Measurements from ENCODE around the gene ATP5PB. TPM values are rescaled to one million over a fixed set of nuclear protein-coding genes. Genes with fewer than 3 reads are reported as not detected.

The ATP5PB gene
- total and polyA plus RNA-seq, 8 donors: 21.6 to 373 (median 200) TPM

DNA sequence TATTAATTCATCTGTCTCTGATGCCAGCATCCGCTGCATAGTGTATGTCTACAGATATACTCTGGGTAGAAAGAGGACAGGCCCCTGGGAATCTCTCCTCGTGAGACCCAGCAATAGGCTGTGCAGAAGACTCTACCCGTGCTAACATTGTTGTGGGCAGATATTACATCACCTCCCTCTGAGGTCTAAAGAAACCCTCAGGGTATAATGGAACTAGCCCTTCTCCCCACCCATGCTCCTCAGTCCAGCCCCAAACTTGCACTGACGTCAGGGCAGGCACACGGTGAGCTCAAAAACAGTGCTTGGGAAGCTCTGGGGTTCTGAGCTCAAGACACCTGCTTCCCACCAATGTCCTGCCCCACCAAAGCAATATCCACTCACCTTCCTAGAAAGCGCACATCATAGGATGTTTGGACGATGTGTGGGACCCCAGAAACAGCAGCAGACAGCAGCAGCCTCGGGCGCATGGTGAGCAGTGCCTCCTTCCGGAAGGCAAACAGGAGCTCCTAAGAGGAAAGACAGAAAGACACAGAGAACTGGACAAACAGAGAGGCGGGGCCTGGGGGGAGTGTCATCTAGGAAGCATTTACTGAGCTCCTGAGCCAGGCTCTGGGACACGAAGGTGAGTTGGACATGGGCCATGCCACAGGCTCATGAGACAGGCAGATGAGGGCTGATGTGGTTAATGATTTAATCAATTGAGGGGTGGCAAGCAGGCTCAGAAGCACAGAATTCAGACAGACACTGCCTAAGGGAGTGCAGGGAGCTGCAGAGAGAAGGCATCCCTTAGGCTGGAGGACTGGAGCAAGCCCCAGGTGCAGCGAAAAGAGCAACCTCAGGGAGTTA, 26.5 kb upstream of the ATP5PB start:
- Histone ChIP-seq H3K4me1 (peaks cover 3 to 21% (median 14%) of the 10 kb centered on the region in 4 donors), H3K9me3 (no peaks in the 10 kb centered on the region), H3K36me3 (peaks cover 0 to 10% (median 0%) of the 10 kb centered on the region in 4 donors), H3K27ac (no peak overlapping the region), H3K27me3 (peaks cover 0 to 4% (median 0%) of the 10 kb centered on the region in 3 donors), H3K4me3 (no peak overlapping the region)
- TF ChIP-seq, protein P1, sequence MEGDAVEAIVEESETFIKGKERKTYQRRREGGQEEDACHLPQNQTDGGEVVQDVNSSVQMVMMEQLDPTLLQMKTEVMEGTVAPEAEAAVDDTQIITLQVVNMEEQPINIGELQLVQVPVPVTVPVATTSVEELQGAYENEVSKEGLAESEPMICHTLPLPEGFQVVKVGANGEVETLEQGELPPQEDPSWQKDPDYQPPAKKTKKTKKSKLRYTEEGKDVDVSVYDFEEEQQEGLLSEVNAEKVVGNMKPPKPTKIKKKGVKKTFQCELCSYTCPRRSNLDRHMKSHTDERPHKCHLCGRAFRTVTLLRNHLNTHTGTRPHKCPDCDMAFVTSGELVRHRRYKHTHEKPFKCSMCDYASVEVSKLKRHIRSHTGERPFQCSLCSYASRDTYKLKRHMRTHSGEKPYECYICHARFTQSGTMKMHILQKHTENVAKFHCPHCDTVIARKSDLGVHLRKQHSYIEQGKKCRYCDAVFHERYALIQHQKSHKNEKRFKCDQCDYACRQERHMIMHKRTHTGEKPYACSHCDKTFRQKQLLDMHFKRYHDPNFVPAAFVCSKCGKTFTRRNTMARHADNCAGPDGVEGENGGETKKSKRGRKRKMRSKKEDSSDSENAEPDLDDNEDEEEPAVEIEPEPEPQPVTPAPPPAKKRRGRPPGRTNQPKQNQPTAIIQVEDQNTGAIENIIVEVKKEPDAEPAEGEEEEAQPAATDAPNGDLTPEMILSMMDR (IDR thresholded peaks at IDR 0.05): no peak
- TF ChIP-seq POLR2AphosphoS5 (IDR thresholded peaks at IDR 0.05) (no peak), EP300 (IDR thresholded peaks at IDR 0.05) (no peak), POLR2A (IDR thresholded peaks at IDR 0.05) (no peak)
- WGBS, 5 donors: 52 to 71% (median 68%) methylated on average over 13 of the region's 13 CpGs
- peak; percentile 62 to 64 for DNase-seq
- intact Hi-C loops (cut with DNase I; ENCODE audit: low total_unique reads): no loop called here

DNA sequence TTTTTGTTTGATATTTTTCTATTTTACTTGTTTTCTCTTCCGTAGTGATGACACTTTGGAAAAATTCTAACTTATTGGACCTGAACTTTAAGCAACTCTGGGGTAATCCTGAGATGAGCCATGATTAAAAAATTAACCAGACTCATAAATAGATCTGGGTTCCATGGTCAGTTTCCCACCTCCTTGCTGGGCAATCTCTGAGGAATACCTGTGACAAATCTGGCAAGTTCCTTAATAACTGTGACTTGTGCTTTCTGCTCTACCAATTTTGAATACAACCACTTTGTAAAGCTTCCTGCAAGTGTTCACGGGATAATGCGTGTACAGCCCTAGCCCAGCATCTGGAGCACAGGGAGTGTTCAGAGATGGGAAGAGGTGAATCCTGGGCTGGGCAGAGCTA, 25.0 kb upstream of the ATP5PB start:
- intact Hi-C loops (cut with DNase I; ENCODE audit: low total_unique reads): no loop called here

DNA sequence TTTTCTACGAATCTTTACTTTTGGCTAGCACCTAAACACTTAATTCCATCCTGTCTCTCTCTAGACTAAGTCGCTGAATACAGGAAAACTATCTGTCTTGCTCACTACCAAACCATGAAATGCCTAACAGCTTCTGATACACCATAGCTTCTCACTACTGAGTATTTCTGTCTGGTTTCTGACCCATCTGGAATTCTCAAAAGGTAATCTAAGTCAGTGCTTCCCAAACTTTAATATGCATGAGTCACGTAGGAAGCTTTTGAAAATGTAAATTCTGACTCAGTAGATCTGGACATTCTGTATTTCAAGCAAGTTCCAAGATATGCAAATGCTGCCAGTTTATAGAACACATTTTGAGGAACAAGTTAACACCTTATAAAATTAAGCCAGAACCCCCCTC, 12.5 kb upstream of the ATP5PB start:
- Histone ChIP-seq H3K27me3 (no peaks in the 10 kb centered on the region), H3K4me1 (peaks cover 0 to 13% (median 0%) of the 10 kb centered on the region in 4 donors), H3K9me3 (no peaks in the 10 kb centered on the region), H3K36me3 (peaks cover 22 to 48% (median 46%) of the 10 kb centered on the region in 4 donors), H3K27ac (no peak overlapping the region), H3K4me3 (no peak overlapping the region)
- WGBS, 5 donors: 62 to 84% (median 69%) methylated on average over 3 of the region's 3 CpGs
- no peak for TF ChIP-seq POLR2A (IDR thresholded peaks at IDR 0.05)
- TF ChIP-seq, protein P1 (IDR thresholded peaks at IDR 0.05): no peak
- TF ChIP-seq POLR2AphosphoS5 (IDR thresholded peaks at IDR 0.05): no peak
- no peak for TF ChIP-seq EP300 (IDR thresholded peaks at IDR 0.05)
- no peak for DNase-seq
- intact Hi-C loops (cut with DNase I; ENCODE audit: low total_unique reads): no loop called here

More for the DNA sequence above, 25.0 kb upstream of the ATP5PB start:
- Histone ChIP-seq H3K4me3 (no peak overlapping the region), H3K27ac (no peak overlapping the region), H3K4me1 (peaks cover 0 to 12% (median 5%) of the 10 kb centered on the region in 4 donors), H3K9me3 (no peaks in the 10 kb centered on the region), H3K27me3 (peaks cover 0 to 4% (median 0%) of the 10 kb centered on the region in 3 donors), H3K36me3 (peaks cover 0 to 10% (median 0%) of the 10 kb centered on the region in 4 donors)
- TF ChIP-seq EP300 (IDR thresholded peaks at IDR 0.05) (no peak), POLR2A (IDR thresholded peaks at IDR 0.05) (no peak), POLR2AphosphoS5 (IDR thresholded peaks at IDR 0.05) (no peak)
- TF ChIP-seq, protein P1 (IDR thresholded peaks at IDR 0.05): no peak
- DNase-seq: no peak
- 75 to 80% (median 77%) methylated on average over 3 of the region's 3 CpGs for WGBS, 5 donors

DNA sequence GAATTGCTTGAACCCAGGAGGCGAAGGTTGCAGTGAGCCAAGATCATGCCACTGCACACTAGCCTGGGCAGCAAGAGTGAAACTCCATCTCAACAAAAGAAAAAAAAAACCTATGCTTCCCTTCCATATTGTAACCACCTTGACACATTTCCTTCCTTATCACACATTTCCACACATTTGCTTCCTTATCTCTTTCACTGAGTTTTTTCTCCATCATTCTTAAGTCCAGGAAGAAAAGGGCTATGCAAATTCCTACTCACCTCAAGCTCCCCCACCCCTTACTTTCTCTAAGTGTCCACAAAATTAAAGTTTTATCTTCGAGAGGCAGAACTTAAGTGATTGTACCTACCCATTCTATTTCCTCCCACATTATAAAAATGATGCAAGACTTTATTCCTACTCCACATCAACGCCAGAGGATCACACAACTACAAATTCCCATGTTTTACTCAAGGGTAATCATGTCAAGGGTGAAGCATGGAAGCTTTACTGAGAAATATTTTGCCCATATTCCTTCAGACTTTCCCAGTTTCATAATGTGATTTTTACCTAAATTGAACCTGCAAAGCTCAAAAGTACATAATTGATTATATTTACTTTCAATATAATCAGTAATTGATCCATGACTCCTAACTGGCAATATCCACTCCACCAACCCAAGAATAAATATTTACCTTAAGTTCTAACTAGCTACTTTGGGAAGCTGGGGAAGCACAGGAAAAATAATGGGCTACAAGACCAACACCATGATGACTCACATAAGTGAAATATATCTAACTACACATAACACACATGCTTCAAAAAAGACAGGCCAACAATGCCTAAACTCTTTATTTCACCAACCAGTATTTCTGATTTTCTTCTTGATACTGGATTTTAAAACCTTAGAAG, 9.6 kb upstream of the ATP5PB start:
- H3K4me3 ChIP-seq: no peak overlapping the region
- no peak overlapping the region for H3K27ac ChIP-seq
- DNase-seq: no peak
- peaks cover 42 to 78% (median 75%) of the 10 kb centered on the region in 4 donors for H3K36me3 ChIP-seq
- H3K4me1 ChIP-seq: peaks cover 0 to 13% (median 0%) of the 10 kb centered on the region in 4 donors
- H3K9me3 ChIP-seq: no peaks in the 10 kb centered on the region
- TF ChIP-seq POLR2A (IDR thresholded peaks at IDR 0.05): no peak
- TF ChIP-seq EP300 (IDR thresholded peaks at IDR 0.05): no peak
- TF ChIP-seq, protein P1 (IDR thresholded peaks at IDR 0.05): no peak
- TF ChIP-seq POLR2AphosphoS5 (IDR thresholded peaks at IDR 0.05): no peak
- WGBS, 5 donors: 65 to 80% (median 75%) methylated on average over 3 of the region's 3 CpGs
- intact Hi-C loops (cut with DNase I; ENCODE audit: low total_unique reads): no loop called here
- H3K27me3 ChIP-seq: no peaks in the 10 kb centered on the region

All from stomach (tissue), 9 donors.